ENCODE measurements around the gene TMEM240.

GRCh38 chr1:1542766-1543705 lies 2.6 kb upstream of the TMEM240 start:
- TF ChIP-seq CTCF (IDR thresholded peaks at IDR 0.05) = no peak
- no peak for TF ChIP-seq POLR2A (IDR thresholded peaks at IDR 0.05)
